ENCODE data around the gene PLAA.

The PLAA gene

DNA sequence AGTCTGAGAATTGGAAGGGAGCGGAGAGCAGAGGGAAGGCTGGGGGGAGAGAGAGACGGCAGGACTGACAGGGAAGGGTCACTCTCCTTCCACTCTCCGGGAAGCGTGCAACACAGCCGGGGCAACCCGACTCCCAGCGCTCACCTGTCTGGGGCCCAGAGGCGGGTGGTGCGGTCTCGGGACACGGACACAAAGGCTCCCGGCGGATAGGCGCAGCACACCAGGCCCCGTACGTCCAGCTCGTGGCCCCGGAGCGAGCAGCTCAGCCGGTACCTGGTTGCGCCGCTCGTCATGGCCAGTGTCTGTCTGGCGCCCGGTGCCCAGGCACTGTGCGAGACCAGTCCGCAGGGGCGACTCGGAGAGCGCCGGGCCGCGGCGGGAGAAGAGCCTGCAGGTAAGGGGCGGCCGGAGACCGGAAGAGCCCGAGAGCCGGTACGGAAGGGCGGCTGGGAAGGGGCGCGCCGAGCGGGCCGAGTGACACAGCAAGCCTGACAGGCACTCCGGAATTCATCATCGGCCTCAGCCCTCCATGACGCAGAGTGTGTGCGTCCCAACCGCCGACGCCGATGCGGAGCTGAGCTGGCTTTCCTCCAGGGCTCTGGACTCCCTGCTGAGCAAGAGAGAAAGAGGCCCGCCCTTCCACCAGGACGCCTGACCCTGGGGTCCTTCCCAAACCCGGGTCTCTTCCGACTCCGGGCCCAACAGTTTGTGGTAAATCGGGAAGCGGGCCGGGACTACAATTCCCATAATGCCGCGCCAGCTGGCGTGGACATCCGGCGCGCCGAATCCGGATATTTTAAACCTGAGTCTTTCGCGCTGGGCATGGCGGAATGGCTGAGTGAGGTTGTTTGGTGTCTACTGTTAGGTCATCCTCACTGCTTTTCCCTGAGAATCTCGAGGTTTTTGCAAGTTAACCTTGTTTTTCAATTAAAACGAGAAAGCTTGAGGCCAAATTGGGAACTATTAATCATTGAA is at the start of gene PLAA:
PLAA (minus strand) TSS at position 490 of the 975 bp plus-strand sequence; CDS start at position 293, 197 bp downstream.
- peak; percentile 76 for DNase-seq (ENCODE audit: low read depth)

DNA sequence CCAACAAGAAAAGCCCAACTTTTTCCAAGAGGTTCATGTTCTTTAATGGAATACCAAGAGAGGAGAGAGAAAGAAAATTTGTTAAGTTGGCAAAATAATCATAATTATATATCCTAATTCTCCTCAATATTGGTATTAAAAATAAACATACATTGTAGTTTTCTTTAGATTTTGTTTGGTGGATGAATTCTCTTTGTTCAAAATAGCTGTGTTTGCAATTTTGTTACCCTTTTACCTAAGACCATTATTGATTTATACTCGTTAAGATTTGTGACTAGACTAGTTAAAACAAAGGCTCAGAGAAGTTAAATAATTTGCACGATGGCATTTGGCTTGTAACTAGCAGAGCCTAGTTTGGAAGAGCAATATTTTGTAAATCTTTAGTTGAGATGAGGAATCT is 48.8 kb upstream of the PLAA start:
- no peak for DNase-seq (ENCODE audit: low read depth)

DNA sequence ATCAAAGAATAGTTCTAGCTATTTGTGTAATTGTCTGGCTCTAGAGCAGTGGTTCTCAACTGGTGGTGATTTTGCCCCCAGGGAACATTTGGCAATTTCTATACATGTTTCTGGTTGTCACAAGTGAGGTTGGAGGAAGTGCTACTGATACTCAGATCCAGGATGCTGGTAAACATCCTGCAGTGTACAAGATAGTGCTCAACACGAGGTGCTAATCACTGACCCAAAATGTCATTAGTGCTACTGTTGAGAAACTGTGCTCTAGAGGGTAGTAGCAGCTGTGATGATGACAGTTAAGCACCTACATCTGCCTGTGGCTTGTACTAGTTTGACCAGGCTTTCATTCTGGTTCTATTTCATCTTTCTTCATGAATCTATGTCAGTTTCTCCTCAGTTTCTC is 36.3 kb upstream of the PLAA start:
- DNase-seq (ENCODE audit: low read depth) = no peak

DNA sequence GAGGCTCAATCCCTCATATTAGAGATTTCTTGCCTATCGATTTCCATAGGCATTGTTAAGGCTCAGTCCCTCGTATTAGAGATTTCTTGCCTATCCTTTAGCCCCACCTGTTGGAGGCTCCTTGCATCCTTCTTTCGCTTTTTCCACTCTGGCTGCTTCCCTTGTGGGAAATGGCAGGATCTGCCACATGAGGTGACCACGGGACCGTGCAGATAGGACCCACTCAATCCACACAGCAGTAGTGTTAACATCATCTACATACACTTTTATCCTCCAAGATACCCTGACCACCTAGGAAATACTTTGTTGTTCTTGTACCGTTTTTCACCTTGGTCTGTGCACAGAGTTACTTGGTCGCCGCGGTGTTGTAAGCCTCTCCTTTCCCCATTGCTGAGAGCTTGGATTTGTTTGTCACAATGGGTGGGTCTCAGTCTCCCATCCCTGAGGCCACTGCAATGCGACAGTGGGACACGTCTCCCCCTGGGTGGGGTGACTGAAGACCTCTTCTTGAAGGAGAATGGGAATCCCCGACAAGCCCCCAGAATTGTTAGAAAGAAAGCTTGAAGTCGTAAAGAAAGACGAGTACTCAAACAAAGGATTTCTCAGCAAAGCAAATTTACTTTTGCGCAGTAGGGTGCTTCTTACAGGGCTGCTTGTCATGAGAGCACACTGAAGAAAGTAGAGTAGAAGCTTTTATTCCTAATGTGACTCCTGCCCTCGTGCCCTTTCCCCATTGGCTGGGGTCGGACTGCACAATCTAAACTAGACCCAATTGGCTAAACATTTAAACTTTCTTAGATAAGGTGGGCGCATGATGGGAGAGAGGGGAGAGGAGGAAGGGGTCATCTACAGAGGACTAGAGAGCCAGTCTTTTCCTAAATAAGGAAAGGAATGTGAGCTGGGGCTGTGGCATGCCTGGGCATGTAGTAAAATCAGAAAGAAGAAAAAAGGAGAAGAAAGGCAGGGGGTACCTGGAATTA is 29.0 kb upstream of the PLAA start:
- DNase-seq (ENCODE audit: low read depth) = no peak

DNA sequence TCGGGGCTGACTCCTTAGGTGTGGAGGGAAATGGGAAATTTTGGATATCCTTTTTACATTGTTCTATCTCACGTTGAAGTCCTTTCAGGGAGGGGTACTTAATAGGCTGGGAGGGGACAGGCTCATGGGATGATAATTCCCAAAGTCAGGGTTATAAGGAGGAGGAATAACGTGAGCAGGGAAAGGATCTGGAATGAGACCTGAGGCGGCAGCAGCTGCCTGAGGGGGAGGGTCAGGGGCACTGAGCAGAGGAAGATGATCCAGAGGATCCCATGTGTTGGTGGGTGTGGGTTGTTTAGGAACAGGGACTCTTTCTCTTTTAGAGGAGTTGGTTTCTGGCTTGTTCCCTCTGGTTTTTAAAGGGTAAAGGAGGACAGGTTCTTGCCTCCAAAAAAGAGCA is 27.9 kb upstream of the PLAA start:
- DNase-seq (ENCODE audit: low read depth) = no peak

DNA sequence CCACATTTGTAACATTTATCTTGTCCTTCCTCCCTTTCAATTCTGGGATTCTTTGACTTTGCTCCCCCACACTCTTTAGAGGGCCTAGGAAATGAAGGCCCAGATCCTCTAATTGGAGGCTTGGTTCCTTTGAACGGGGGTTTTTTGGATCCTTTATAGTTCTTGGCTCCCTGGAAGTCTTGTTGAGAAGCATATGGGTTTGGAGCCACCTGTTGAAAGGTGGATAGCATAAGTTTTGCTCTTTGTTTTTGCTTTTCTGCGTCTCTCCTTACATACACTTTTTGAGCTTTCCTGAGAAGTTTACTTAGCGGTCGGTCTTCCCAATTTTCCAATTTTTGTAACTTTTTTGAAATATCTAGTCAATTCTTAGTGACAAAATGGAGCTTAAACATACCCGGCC is 26.9 kb upstream of the PLAA start:
- DNase-seq (ENCODE audit: low read depth) = no peak

DNA sequence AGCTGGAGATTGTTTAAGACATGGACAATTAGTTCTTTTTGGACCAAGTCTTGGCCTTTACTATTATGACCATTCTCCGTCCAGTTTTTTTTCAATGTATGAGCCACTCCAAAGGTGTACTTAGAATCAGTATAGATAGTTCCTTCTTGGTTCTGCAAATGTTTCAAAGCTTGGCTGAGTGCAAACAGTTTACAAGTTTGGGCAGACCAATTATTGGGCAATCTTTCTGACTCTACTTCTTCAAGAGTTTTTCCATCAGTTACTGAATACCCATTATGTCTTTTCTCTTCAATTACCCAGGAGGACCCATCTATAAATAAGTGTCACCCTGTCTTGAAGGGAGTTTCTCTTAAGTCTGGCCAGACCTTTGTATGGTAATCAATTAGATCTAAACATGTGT is 24.7 kb upstream of the PLAA start:
- DNase-seq (ENCODE audit: low read depth) = no peak

DNA sequence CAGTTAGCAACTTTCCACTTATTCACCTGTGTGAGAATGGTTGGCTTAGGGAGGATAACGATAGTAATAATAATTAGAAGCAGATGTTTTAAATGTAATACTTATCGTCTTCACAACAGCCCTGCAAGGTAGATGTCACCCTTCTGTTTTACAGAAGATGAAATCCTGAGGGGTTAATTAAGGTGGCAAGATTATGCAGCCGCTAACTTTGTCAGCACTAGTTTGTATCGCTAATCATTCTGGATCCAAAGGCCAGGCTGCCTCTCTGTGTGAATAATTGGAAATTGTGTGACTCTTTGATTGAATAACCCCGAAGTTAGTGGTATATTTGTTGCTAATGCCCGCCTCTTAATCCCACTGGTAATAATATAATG is 9.8 kb upstream of the PLAA start:
- DNase-seq (ENCODE audit: low read depth) = no peak

DNA sequence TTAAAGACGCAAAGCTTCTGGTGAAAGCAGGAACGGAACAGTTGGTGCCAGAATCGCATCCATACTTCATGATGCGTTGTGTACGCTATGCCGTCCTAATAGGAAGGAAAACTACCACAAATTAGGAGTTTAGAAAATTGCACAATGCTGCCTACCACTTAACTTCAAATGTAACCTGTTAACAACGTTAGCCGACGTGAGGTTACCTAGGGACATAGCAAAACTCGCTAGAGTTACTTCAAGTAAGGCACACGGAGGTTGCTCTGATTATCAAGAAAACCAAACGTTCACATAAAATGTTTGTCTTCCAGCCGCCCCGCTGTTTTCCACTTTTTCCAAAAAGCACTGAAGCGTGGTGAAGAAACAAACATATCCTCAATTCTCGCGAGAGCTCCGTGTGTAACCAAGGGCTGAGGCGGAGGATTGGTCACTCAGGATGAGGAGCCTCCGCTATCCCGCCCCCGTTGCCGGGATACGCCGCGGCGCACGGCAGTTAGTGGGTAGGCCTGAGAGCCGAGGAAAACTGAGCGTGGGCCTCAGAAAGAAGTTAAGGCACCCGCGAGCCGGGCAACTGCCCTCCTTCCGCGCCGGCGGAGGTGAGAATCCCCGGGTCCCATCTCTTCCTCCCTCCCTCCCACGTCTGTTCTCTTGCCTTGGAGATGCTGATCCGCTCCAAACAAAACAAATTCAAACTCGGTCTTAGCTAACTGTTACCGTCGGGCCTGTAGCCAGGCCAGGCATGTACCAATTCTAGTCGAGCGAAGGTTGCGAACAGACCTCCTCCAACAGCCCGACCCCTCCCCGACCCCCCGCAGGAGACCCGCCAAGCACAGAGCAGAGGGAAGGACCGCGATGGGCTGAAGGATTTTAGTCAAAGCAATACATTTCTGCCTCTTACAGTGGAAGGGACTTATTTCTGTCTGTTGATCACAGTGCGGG is 9.1 kb upstream of the PLAA start, which contains the start of gene IFT74:
IFT74 (plus strand) TSS at position 492 of the 939 bp plus-strand sequence. CDS start 5,556 bp downstream, outside the sequence.
- peak; percentile 90 for DNase-seq (ENCODE audit: low read depth)

DNA sequence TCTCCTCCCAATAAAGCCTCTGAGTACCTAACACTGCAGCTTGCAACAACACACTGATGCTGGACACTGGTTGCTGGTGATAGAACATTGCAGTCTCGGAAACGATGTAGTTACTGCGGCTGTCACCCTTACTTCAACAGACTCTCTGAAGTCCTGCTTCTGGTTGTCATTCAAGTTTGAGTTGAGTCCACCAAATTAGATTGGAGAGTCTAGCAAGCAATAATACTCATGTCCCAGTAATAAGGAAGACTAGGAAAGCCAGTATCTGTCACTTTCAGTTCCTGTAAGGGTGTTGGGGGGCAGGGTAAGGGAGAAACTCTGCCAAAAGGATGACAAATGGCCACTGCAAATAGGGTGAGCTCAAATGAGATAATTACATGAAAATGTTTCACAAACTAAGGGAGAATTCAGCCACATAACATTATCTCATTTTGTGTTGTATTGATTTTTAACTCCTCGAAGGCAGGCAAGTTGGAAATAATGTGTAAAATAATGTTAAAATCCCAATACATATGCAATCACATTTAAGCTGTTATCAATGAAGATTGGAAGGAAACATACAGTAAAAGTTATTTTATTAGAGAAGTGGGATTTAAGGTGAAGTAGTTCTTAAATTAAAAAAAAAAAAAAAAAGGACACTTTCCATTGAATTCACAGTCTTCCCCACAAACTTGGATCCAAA is 8.3 kb upstream of the PLAA start:
- no peak for DNase-seq (ENCODE audit: low read depth)

DNA sequence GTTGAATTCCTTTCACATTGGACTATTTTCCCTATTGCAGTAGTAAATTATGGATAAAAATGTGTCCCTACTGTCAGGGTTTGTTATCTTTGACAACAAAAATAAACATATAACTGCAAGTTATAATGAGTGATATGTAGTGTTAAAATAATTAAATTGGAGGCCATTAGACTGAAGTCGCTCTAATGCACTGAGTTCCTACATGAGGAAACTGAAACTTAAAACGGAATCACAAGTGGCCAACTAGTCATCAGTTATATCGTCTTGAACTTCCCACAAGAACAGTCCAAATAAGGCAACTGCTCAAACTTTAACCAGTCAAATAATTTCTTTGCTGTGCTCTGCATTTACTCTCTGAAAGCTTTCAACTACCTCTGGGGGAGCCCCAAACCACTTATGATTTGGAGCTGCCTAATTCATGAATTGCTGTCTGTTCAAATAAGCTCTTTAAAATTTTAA is 7.0 kb upstream of the PLAA start:
- no peak for DNase-seq (ENCODE audit: low read depth)

DNA sequence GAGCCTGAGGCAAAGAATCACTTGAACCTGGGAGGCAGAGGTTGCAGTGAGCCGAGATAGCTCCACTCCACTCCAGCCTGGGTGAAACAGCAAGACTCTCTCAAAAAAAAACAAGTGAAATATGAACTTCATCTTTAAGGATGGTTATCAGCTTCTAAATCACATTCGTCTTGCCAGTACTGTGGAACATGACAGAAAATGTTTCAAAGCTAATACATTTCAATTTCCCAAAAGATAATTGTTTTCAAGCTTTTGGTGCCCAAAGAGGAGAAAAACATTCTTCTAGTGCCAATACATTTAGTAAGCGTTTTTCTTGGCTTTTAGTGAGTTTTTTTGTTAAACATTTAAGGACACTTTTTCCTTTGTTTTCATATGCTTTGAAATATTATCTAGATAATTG is 4.8 kb upstream of the PLAA start:
- DNase-seq (ENCODE audit: low read depth) = no peak

DNA sequence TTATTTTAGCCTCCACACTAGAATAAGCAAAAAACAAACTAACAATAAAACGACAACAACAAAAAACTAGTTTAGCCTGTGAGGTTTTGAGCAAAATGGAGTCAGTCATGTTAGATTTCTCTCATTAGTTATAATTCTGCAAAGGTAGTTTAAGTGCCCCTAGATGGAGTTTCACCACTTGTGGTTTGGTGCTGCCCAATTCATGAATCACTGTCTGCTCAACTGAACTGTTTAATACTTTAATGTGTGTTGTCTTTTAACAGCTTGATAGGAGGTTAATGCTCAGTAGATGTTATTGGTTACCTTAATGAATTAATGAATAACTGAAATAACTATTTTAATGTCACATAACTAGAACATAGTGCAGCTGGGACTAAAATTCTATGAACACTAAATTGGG is 3.5 kb upstream of the PLAA start:
- DNase-seq (ENCODE audit: low read depth) = no peak

DNA sequence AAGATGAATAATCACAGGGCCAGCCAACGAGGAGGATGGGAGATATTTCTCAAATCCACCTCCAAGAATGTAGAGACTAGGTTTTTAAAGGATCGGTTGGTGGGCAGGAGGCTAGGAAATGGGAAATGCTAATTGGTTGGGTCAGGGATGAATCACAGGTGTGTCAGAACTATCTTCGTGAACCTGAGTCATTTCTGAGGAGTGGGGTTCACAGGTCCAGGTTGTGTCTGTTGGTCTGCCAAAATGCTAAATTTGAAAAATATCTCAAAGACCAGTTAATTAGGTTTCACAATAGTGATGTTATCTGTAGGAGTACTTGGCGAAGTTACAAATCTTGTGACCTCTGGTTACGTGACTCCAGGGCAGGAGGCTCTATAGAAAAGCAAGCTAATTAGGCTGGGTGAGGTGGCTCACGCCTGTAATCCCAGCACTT is 2.6 kb upstream of the PLAA start:
- DNase-seq (ENCODE audit: low read depth) = no peak

DNA sequence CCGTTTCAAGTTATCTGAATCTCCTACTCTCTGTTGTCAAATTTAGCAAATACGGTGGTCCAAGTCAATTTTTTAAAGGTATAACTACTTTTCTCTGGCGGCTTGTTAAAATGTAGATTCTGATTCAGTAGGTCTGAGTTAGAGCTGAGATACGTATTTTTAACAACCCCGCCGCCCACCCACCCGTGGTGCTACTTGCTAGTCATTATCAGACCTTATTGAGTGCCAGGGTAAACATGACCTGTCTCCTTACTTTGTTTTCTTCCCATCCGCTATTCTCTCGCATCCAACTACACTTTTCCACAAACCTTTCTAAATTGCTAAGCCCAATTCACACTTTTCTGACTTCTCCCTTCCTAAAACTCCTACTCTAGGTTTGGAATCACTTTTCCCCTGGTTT is 694 bp upstream of the PLAA start:
- DNase-seq (ENCODE audit: low read depth) = no peak

DNA sequence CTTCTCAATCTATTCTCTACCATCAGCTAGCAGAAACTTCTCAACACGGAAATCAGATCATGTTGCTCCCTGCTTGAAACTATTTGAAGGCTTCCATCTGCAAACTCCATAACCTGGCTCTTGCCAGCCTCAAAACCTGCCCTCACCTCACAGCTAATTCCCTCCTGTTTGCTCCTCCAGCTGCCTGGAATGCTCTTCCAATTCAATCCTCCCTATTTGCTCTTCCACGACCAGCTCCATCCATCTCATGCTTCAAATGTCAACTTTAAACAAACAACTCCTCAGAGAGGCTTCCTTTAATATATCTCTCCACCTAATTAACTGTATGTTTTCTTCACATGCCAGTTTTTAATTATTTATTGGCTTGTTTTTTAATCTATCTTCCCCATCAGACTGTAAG is 1.5 kb downstream of the PLAA start:
- no peak for DNase-seq (ENCODE audit: low read depth)

DNA sequence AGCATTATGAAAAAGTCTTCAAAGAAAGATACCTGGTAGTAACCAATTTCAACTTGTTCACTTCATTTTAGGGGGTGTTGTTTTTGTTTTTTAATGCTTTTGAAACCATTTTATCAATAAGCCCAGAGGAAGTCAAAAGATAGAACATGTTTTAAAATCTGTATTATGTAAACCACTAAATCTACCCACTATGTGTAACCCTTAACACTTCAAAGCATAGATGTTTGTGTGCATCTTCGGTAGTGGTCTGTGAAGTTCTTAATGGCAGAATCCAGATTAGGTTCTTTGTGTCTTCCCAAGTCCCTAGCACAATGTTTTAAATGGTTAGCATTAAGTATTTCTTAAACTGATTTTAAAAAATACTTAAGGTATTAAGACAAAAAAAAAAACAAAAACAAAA is 6.3 kb downstream of the PLAA start:
- no peak for DNase-seq (ENCODE audit: low read depth)

DNA sequence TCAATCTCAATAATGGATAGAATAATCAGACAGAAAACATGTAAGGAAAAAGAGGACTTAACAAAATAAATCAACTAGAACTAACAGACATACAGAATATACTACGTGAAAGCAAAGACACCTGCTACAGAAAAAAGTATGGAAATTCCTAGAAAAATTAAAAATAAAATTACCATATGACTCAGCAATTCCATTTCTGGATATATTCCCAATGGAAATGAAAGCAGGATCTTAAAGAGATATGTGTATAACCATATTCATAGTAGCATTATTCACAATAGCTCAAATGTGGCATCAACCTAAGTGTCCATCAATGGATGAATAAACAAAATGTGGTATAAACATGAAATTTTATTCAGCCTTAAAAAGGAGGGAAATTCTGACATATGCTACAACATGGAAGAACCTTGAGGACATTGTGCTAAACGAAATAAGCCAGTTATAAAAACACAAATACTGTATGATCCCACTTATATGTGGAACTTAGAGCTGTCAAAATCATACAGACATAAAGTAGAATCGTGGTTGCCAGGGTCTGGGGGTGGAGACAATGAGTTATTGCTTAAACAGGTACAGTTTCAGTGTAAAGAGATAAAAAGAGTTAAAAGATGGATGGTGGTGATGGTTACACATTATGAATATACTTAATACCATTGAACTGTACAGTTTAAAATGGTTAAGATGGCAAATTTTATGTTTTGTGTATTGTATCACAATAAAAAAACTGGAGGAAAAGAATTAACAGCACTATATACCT is 6.9 kb downstream of the PLAA start:
- no peak for DNase-seq (ENCODE audit: low read depth)

DNA sequence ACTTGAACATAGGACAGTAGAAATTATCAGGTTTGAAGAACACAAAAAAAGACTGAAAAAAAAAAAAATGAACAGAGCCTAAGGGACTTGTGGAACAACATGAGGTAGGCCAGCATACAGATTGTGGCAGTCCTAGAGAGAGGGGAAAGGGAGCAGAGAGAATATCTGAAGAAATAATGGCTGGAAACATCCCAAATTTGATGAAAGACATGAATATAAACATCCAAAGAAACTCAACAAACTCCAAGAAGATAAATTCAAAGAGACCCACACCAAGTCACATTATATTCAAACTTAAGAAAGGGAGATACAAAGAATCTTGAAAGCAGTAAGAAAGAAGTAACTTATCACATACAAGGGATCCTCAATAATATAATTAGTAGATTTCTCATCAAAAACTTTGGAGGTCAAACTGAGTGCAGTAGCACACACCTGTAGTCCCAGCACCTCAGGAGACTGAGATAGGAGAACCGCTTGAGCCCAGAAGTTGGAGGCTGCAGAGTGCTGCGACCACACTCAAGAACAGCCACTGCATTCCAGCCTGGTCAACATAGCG is 9.1 kb downstream of the PLAA start:
- DNase-seq (ENCODE audit: low read depth) = no peak

DNA sequence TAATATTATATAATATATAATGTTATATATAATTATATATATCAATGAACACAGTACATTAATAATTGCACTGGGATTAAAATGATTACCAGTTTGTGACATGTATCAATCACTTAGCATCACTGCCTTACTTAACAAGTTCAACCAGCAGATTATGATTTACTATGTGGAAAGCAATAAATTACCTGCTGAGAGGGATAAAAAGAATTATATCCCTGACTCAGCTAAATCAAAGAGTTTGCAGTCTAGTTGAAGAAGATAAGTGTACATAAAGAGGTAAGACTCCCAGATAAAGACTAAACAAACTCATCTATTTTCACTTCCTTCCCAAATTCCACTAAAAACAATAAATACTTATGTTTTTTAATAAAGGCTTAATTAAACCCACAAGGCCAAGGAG is 11.2 kb downstream of the PLAA start:
- DNase-seq (ENCODE audit: low read depth) = no peak

All from stimulated activated CD8-positive, alpha-beta memory T cell treated with anti-CD3 and anti-CD28 coated beads, Interleukin-4, amount 100 ng/mL, for 24 hours (primary cell).